ENCODE results near the gene EYA4. TPM values are rescaled to one million over a fixed set of nuclear protein-coding genes. Genes with fewer than 3 reads are reported as not detected.

EYA4 gene
- total and polyA plus RNA-seq, 2 of the 4 experiments (the other 2 are of a cell fraction): 5.7 to 11.1 TPM

DNA sequence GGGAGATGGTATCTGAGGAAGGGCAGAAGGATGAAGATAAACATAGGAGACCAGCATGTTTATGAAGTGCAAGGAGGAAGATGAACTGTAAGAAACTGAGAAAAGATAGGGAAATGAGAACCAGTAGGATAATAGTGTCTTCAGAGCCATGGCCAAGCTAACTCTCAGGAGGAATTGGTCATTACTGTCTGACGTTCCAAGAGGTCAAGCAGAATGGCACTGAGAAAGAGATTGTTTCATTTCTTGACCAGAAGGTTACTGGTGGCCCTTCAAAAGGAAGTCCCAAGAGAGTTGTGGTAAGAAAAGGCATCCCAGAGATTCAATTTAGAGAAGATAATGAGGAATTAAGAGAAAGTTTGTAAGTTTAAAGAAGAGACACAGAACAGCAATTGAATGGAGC is 47.5 kb downstream of the EYA4 start:
- Histone ChIP-seq H3K56ac (ENCODE audit: extremely low read depth, insufficient read depth, low read length) (no peak overlapping the region), H2BK20ac (ENCODE audit: low read depth, low read length) (no peak overlapping the region), H3K4ac (ENCODE audit: low read depth, low read length) (no peak overlapping the region), H3K4me1 (ENCODE audit: control insufficient read depth, insufficient read depth, low read length) (no peaks in the 10 kb centered on the region), H3K14ac (replicated peaks; ENCODE audit: low read depth, low read length) (no peak overlapping the region), H2BK15ac (ENCODE audit: low read depth, low read length) (no peak overlapping the region), H4K20me1 (ENCODE audit: insufficient read depth, low read length) (peaks cover 7% of the 10 kb centered on the region), H3K9me1 (ENCODE audit: insufficient read depth, low read length) (no peaks in the 10 kb centered on the region; the same call in 1 of the 2 replicates), H3K9ac (ENCODE audit: low read depth, low read length) (no peak overlapping the region), H2AK5ac (ENCODE audit: low read depth, low read length) (no peak overlapping the region; the same call in 1 of the 2 replicates), H3K36me3 (ENCODE audit: control insufficient read depth, insufficient read depth, low read length) (no peaks in the 10 kb centered on the region), H3K27ac (ENCODE audit: insufficient read depth, low read length) (no peak overlapping the region), H3K79me1 (ENCODE audit: low read depth in 1 of 2, low read length in 2 of 2) (peaks cover 8 to 16% of the 10 kb centered on the region in 2 experiments), H3K27me3 (ENCODE audit: control insufficient read depth, insufficient read depth, low read length) (no peaks in the 10 kb centered on the region), H4K91ac (ENCODE audit: insufficient read depth, low read depth, low read length) (no peak overlapping the region), H2AFZ (replicated peaks; ENCODE audit: low read length, poor library complexity) (no peak overlapping the region), H3K23ac (ENCODE audit: low read depth, low read length) (no peak overlapping the region), H4K5ac (ENCODE audit: low read depth, low read length) (no peak overlapping the region; the same call in 1 of the 2 replicates), H4K8ac (ENCODE audit: low read depth in 2 of 2, low read length in 2 of 2) (no peak overlapping the region), H3K4me3 (ENCODE audit: insufficient read depth, low read depth, low read length) (no peak overlapping the region), H3K4me2 (ENCODE audit: low read depth, low read length) (no peak overlapping the region), H3K18ac (ENCODE audit: low read depth, low read length) (no peak overlapping the region), H2AK9ac (replicated peaks; ENCODE audit: low read depth, low read length, poor library complexity) (no peak overlapping the region), H3K9me3 (ENCODE audit: control insufficient read depth, insufficient read depth, low read length) (no peaks in the 10 kb centered on the region), H2BK120ac (ENCODE audit: low read depth, low read length) (no peak overlapping the region), H2BK5ac (ENCODE audit: low read depth, low read length, poor library complexity, severe bottlenecking) (no peak overlapping the region)
- TF ChIP-seq CHD1 (IDR thresholded peaks at IDR 0.05; ENCODE audit: low read depth, low read length): no peak
- TF ChIP-seq MXI1 (IDR thresholded peaks at IDR 0.05; ENCODE audit: borderline replicate concordance, low read depth, low read length): no peak
- TF ChIP-seq, protein P1, sequence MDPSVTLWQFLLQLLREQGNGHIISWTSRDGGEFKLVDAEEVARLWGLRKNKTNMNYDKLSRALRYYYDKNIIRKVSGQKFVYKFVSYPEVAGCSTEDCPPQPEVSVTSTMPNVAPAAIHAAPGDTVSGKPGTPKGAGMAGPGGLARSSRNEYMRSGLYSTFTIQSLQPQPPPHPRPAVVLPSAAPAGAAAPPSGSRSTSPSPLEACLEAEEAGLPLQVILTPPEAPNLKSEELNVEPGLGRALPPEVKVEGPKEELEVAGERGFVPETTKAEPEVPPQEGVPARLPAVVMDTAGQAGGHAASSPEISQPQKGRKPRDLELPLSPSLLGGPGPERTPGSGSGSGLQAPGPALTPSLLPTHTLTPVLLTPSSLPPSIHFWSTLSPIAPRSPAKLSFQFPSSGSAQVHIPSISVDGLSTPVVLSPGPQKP (IDR thresholded peaks at IDR 0.05; ENCODE audit: borderline replicate concordance, low read depth, low read length): no peak
- TF ChIP-seq NFE2L2 (IDR thresholded peaks at IDR 0.05; ENCODE audit: low read depth, low read length): no peak
- no peak for TF ChIP-seq RCOR1 (IDR thresholded peaks at IDR 0.05; ENCODE audit: insufficient replicate concordance, low read length)
- no peak for TF ChIP-seq BHLHE40 (IDR thresholded peaks at IDR 0.05; ENCODE audit: low read depth, low read length)
- no peak for TF ChIP-seq FOS (IDR thresholded peaks at IDR 0.05; ENCODE audit: low read depth, low read length)
- in situ Hi-C loops (cut with MboI; ENCODE audit: low sequenced_read_pairs) (no loop called here), intact Hi-C loops (cut with micrococcal nuclease) (loop anchor here (5.0 kb wide), 1 partner anchor 264 kb away; no protein-coding TSS in a partner anchor), dilution Hi-C loops (cut with HindIII; ENCODE audit: low sequenced_read_pairs, unreplicated experiment) (no loop called here)
- CTCF ChIA-PET: no interaction called here
- POLR2A ChIA-PET (ENCODE audit: unreplicated experiment): no interaction called here
- WGBS, 2 experiments (ENCODE audit: extremely low coverage in 2 of 2, insufficient read length in 1 of 2): 82% methylated on average over 1 of the region's 1 CpG; no CpG with 5 or more reads in 1 of the 2 experiments
- no TSS peak for BruUV-seq (replicated peaks)
- DNase-seq (no peak), ATAC-seq (ENCODE audit: low read depth) (no peak)

Data from IMR-90 (cell line).